Measurements from ENCODE around the gene ASB4. TPM values are rescaled to one million over a fixed set of nuclear protein-coding genes. Genes with fewer than 3 reads are reported as not detected.
A peak's percentile ranks its signal among the peaks of the same experiment; 100 is the strongest.

The ASB4 gene
- total RNA-seq, 1 donor from 2014 or later: not detected

GRCh38 chr7:95467912-95468607, 17.7 kb upstream of the ASB4 start:
- no peak overlapping the region for H3K4me3 Mint-ChIP-seq (ENCODE audit: unreplicated experiment)
- no peak for TF ChIP-seq CTCF (IDR thresholded peaks at IDR 0.05; ENCODE audit: unreplicated experiment)
- H3K9me3 Mint-ChIP-seq (ENCODE audit: unreplicated experiment): no peaks in the 10 kb centered on the region
- DNase-seq (ENCODE audit: low spot score): no peak
- no peak overlapping the region for H3K27ac Mint-ChIP-seq (ENCODE audit: unreplicated experiment)
- no peaks in the 10 kb centered on the region for H3K27me3 Mint-ChIP-seq (ENCODE audit: unreplicated experiment)
- peaks cover 38% of the 10 kb centered on the region for H3K4me1 Mint-ChIP-seq (ENCODE audit: unreplicated experiment)
- no peaks in the 10 kb centered on the region for H3K36me3 Mint-ChIP-seq (ENCODE audit: low read depth, unreplicated experiment)

GRCh38 chr7:95469187-95469586, 16.6 kb upstream of the ASB4 start:
- Mint-ChIP-seq H3K36me3 (ENCODE audit: low read depth, unreplicated experiment) (no peaks in the 10 kb centered on the region), H3K27me3 (ENCODE audit: unreplicated experiment) (no peaks in the 10 kb centered on the region), H3K4me3 (ENCODE audit: unreplicated experiment) (no peak overlapping the region), H3K9me3 (ENCODE audit: unreplicated experiment) (no peaks in the 10 kb centered on the region), H3K27ac (ENCODE audit: unreplicated experiment) (peak overlapping the region; percentile 34), H3K4me1 (ENCODE audit: unreplicated experiment) (peaks cover 47% of the 10 kb centered on the region)
- TF ChIP-seq CTCF (IDR thresholded peaks at IDR 0.05; ENCODE audit: unreplicated experiment): no peak
- DNase-seq (ENCODE audit: low spot score): no peak

- Mint-ChIP-seq H3K9me3 (ENCODE audit: unreplicated experiment) (no peaks in the 10 kb centered on the region), H3K27me3 (ENCODE audit: unreplicated experiment) (no peaks in the 10 kb centered on the region), H3K4me1 (ENCODE audit: unreplicated experiment) (peaks cover 47% of the 10 kb centered on the region), H3K27ac (ENCODE audit: unreplicated experiment) (peak overlapping the region; percentile 100), H3K4me3 (ENCODE audit: unreplicated experiment) (no peak overlapping the region), H3K36me3 (ENCODE audit: low read depth, unreplicated experiment) (no peaks in the 10 kb centered on the region)
- no peak for TF ChIP-seq CTCF (IDR thresholded peaks at IDR 0.05; ENCODE audit: unreplicated experiment)
- peak; percentile 45 for DNase-seq (ENCODE audit: low spot score)
Observed at GRCh38 chr7:95469848-95470247, 15.9 kb upstream of the ASB4 start.

GRCh38 chr7:95470452-95470851, 15.3 kb upstream of the ASB4 start:
- Mint-ChIP-seq H3K36me3 (ENCODE audit: low read depth, unreplicated experiment) (no peaks in the 10 kb centered on the region), H3K4me3 (ENCODE audit: unreplicated experiment) (peak overlapping the region; percentile 53), H3K27ac (ENCODE audit: unreplicated experiment) (peak overlapping the region; percentile 100), H3K4me1 (ENCODE audit: unreplicated experiment) (peaks cover 47% of the 10 kb centered on the region), H3K27me3 (ENCODE audit: unreplicated experiment) (no peaks in the 10 kb centered on the region), H3K9me3 (ENCODE audit: unreplicated experiment) (no peaks in the 10 kb centered on the region)
- TF ChIP-seq CTCF (IDR thresholded peaks at IDR 0.05; ENCODE audit: unreplicated experiment): no peak
- peak; percentile 46 for DNase-seq (ENCODE audit: low spot score)

- H3K9me3 Mint-ChIP-seq (ENCODE audit: unreplicated experiment): no peaks in the 10 kb centered on the region
- DNase-seq (ENCODE audit: low spot score): peak; percentile 10
- TF ChIP-seq CTCF (IDR thresholded peaks at IDR 0.05; ENCODE audit: unreplicated experiment): no peak
- no peaks in the 10 kb centered on the region for H3K36me3 Mint-ChIP-seq (ENCODE audit: low read depth, unreplicated experiment)
- H3K27ac Mint-ChIP-seq (ENCODE audit: unreplicated experiment): peak overlapping the region; percentile 100
- no peaks in the 10 kb centered on the region for H3K27me3 Mint-ChIP-seq (ENCODE audit: unreplicated experiment)
- H3K4me1 Mint-ChIP-seq (ENCODE audit: unreplicated experiment): peaks cover 51% of the 10 kb centered on the region
- H3K4me3 Mint-ChIP-seq (ENCODE audit: unreplicated experiment): peak overlapping the region; percentile 61
Observed at GRCh38 chr7:95471071-95471470, 14.7 kb upstream of the ASB4 start.

Measured in endothelial cell (in vitro differentiated cells).